NCI-H1930 (cell line): ENCODE results near the gene UBE4A.

Experiments used
- DNase-seq, 2 experiments: peaks; one replicate each; lab custom pipeline; 2025; lab: John Stamatoyannopoulos, UW

Gene UBE4A, protein sequence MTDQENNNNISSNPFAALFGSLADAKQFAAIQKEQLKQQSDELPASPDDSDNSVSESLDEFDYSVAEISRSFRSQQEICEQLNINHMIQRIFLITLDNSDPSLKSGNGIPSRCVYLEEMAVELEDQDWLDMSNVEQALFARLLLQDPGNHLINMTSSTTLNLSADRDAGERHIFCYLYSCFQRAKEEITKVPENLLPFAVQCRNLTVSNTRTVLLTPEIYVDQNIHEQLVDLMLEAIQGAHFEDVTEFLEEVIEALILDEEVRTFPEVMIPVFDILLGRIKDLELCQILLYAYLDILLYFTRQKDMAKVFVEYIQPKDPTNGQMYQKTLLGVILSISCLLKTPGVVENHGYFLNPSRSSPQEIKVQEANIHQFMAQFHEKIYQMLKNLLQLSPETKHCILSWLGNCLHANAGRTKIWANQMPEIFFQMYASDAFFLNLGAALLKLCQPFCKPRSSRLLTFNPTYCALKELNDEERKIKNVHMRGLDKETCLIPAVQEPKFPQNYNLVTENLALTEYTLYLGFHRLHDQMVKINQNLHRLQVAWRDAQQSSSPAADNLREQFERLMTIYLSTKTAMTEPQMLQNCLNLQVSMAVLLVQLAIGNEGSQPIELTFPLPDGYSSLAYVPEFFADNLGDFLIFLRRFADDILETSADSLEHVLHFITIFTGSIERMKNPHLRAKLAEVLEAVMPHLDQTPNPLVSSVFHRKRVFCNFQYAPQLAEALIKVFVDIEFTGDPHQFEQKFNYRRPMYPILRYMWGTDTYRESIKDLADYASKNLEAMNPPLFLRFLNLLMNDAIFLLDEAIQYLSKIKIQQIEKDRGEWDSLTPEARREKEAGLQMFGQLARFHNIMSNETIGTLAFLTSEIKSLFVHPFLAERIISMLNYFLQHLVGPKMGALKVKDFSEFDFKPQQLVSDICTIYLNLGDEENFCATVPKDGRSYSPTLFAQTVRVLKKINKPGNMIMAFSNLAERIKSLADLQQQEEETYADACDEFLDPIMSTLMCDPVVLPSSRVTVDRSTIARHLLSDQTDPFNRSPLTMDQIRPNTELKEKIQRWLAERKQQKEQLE

DNA sequence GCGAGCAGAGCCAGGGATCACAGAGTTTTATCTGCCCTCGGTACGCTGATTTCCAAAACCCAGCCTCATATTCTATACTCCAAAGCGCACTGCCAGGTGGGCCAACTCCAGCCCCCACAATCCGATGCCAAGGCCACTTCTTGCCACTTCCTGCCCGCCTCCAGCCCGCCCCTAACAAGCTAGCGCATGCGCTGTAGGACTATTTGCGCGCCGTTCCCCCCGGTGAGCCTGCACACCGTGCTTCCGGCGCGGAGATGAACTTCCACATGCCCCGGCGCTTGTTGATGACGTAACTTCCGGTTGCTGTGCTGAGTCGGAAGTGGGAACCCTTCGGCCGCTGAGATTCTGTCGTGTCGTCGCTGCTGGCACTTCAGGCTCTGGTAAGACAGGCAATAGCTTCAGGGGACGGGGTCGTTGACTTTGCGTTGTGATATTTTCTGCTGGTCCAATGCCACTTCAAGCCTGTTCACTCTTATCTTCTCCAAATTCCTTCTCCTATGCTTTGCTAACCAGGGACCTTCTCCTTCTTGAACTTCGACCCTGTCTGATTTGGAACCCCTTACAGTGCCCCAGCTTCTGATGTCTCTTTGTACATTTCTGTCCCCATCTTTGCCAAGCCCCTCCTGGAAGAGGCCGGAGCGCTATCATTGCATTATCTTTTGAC lies at the start of gene UBE4A:
Gene UBE4A (plus strand): TSS at position 306 of the 664 bp plus-strand sequence. CDS start 5,481 bp downstream, outside the sequence.
- DNase-seq, result peak; percentile 90 to 95

DNA sequence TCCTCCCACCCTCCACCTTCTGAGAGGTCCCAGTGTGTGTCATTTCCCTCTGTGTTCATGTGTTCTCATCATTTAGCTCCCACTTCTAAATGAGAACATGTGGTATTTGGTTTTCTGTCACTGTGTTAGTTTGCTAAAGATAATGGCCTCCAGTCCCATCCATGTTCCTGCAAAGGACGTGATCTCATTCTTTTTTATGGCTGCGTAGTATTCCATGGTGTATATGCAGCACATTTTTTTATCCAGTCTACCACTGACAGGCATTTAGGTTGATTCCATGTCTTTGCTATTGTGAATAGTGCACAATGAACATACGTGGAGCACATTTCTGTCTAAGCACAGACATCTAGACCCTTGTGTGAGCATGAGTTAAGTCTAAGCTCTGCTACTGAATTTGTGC lies 49.1 kb upstream of the UBE4A start:
- no peak for DNase-seq

DNA sequence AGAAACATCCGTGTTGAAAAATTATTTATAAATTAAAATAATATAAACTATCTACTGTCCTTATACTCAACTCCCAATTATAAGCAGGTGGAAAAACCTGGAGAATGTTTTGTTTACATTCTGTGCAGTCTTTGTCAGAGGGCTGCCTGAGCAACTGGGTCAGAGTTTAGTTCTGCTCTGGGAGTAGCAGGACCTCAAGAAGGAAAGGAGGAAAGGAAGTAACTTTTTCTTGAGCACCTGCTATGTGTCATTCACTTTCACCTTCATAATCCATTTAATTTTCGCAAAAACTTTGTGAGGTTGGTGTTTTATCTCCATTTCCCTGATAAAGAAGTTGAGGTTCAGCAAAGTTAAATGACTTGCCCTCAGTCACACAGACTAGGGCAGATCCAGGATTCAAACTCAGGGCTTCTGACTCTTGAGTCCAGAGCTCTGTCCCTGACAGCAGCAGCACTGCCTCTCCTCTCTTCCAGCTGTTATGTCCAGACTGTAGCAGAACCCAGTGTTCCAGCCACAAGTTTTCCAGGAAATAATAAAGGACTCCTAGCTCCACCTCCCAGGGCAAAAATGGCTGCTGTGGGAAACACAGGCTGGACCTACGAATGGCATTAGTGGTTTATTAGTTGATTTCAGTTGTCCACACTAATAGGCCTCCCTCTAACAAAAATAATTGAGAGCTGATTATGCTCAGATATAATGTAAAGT lies 48.5 kb upstream of the UBE4A start:
- DNase-seq, result no peak

DNA sequence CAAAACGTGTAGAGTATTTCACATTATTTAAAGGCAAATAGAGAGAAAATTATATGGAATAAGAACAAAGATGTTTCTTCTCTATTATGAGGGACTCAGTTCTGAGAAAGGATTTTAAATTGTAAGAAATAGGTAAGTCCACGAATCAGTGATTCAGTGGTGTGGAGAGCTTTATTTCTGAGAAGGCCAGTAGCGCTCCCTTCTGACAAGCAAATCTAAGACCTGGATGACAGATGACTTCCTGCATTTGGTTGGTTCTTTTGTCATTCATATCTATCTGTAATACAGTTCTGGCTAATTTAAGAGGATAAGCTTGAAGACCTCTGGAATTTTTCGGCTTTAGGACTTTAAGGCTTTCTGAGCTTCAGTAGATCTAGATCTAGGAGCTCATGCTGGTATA lies 47.9 kb upstream of the UBE4A start:
- DNase-seq, result no peak

DNA sequence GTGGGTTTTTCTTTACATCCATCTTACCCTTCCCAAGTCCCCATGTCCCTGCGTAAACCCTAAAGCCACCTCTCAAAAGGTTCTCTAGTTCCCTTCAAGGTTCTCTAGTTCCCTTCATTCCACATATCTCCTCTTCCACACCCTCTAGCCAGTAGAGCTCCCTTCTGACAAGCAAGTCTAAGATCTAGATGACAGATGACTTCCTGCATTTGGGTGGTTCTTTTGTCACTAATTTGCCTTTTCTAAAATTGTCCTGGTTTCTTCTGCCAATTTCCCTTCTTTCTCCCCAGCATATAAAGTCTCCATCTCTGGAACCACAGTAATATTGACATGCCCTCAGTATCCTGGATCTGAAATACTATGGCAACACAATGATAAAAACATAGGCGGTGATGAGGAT lies 47.1 kb upstream of the UBE4A start:
- DNase-seq, result no peak

DNA sequence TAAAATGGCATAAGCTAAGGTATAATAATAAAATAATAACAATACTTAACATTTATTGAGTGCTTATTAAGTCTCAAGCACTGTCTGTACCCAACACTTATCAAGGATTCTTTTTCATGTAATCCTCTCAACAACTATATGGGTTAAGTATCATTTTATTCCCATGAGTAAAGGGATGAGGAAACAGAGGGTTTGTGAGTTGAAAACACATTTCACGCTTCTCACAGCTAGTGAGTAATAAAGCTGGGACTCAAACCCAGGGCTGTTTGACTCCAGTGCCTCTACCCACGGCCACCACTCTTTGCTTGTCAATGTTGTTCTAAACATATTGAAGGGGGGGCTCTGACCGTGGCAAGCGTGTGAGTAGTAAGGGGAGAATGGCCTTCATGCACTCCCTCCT lies 46.2 kb upstream of the UBE4A start:
- DNase-seq, result no peak

DNA sequence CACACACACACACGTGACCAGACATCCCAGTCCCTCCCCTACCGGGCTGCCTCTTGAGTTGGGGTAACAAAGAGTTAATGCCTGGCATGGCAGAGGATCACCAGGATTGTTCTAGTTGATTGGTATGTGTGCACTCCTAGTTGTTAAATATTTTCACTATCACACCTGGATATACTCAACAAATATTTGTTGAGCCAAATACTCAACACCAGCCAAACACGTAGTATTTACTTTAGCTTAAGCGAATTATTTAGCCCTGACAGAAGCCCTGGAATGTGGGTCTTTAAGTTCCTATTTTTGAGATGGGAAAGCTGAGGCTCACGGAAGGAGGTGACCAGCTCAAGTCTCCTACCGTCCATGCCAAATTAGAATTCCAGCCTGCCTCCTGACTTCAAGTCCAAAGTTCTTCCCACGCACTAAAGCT lies 44.4 kb upstream of the UBE4A start:
- DNase-seq, result no peak

DNA sequence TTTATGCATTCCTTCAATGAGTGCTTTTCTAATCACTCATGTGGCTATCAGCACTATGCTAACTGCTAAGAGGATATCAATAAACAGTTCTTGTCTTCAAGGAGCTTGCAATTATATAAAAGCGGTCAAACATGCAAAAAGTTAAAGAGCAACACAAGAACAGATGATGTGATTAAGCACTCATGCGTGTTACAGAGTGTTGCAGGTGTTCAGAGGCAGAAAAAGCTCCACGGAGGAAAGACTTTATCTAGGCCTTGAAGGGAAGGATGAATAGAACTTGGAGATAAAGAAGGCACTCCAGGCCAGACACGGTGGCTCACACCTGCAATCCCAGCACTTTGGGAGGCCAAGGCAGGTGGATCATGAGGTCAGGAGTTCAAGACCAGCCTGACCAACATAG lies 41.3 kb upstream of the UBE4A start:
- DNase-seq, result no peak

DNA sequence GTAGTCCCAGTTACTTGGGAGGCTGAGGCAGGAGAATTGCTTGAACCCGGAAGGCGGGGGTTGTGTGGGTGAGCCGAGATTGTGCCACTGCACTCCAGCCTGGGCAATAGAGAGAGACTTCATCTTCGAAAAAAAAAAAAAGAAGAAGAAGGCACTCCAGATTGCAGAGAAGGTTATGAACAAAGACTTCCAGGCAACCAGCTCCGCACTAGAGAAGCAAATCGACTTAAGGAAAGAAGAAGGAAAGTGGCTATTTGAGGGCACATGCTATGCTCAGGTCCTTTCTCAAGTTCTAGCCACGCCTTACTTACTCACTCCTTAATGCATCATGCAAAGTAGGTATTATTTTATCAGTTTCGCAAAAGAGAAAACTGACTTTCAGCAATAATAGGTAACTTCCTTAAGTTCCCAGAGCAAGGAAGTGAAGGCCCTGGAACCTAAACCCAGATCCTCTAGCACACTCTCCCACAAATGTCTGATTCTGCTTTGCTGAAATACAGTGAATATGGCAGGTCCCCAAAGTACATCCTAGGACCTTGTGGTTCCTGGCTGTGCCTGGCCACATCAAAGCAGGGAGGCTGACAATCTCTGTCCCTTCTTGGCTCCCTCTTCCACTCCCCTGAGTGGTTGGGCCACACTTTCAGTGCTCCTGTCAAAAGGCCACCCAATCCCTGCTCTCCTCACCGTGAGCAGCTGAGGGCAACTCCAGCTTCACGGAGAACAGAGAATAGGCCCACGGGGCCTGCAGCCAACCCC lies 40.6 kb upstream of the UBE4A start:
- DNase-seq, result no peak

DNA sequence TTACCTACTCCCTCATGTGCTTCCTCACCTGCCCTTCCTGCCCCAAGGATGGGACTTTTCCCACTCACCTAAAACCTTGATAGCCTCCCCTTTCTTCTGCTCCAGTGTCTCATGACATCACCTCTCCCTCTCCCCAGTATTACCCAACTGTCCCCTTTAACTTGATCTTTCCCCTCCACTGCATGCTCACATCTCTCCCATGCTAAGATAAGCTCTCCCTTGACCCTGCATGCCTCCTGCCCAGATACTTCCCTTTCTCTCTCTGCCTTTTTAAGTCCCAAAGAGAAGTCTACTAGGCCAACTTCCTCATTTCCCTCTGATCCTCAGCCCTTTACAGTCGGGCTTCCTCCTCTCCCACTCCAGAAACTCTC lies 40.1 kb upstream of the UBE4A start:
- no peak for DNase-seq

DNA sequence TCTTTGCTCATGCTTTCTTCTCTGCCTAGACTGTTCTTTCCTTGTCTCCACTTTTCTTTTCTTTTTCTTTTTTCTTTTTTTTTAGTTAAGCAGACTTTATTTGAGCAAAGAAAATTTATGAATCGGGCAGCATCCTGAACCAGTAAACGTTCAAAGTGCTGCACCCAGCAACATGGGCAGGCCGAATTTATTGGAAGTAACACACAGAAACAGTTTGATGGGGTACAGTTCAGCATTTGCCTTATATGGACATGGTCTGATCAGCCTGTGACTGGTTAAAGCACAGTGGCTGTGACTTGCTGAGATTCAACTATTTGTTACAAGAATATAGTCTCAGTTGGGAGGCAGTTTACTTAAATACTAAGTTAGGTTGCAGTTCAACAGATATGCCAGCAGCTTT lies 38.9 kb upstream of the UBE4A start:
- DNase-seq, result no peak

DNA sequence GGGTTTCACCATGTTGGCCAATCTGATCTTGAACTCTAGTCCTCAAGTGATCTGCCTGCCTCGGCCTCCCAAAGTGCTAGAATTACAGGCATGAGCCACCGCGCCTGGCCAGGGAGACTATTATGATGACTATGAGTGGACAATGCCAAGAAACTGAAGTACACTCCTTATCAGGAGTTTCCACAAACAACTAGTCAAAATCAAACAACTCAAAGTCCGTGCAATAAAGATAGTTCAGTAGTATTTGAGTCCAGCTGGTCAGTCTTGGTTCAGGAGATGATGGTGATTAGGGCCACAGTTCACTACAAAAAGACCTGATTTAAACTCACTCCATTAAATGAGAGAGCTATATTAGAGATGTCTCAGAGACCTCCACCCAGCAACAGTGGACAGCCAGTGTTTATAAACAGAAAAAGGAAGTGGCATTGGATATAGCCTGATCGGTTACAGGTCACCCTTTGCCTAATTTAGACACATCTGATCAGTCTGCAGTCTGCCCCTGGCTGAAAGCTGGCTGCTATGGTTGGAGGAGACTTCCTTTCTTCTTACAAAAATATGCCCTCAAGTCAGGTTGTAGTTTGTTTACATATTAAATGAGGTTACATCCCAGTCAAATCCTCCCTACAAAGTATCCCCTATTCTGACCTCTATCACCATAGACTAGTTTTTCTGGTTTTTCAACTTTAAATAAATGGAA lies 37.9 kb upstream of the UBE4A start:
- no peak for DNase-seq

DNA sequence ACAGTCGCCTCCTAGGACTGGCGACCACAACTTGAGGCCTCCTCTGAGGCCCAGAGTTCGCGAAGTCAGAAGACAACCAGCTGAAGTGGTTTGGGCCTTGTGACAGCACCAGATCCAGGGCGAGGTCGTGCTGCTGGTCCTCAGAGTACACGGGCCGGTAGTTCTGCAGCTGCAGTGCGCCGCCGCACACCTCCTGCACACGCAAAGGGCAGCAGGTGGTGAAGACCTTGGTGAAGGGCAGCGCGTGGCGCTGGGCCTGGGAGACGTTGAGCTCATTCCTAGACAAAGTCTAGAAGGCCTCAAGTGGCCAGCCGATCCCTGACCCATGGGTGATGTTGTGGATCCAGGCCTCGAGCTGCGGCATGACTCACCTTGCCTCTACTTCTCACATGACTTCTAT lies 36.7 kb upstream of the UBE4A start:
- DNase-seq, result no peak

DNA sequence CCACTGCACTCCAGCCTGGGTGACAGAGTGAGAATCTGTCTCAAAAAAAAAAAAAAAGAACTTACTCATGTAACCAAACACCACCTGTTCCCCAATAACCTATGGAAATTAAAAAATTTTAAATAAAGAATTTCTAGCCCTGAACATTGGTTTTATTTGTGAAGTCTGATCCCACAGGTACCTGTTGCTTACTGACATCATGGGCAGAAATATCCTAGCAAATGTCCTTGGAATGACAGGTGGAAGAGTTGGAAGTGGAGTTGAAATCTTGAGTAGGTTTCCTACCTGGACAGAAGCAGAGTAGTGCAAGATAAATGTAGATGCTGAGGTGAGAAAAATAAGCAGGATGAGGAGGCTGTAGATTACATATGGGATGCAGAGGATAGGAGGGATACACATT lies 34.1 kb upstream of the UBE4A start:
- DNase-seq, result no peak

DNA sequence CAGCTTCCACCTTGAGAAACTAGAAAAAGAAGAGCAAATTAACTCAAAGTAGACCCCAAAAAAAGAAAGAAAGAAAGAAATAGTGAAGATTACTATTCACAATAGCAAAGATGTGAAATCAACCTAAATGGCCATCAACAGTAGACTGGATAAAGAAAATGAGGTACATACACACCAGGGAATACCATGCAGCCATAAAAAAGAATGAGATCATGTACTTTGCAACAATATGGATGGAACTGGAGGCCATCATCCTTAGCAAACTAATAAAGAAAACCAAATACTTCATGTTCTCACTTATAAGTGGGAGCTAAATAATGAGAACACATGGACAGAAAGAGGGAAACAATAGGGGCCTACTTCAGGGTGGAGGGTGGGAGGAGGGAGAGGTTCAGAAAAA lies 30.7 kb upstream of the UBE4A start:
- DNase-seq, result no peak

DNA sequence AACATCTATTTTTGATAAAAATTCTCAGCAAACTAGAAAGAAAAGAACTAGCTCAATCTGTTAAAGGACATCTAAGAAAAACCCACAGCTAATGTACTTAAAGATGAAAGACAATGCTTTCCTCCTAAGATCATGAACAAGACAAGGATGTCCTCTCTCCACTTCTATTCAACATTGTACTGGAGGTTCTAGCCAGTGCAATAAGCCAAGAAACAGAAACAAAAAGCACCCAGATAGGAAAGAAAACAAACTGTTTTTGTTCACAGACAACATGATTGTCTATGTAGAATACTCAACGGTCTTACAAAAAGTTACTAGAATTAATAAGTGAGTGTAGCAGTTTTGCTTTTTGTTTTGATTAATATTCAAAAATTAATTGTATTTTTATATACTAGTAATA lies 24.7 kb upstream of the UBE4A start:
- DNase-seq, result no peak

DNA sequence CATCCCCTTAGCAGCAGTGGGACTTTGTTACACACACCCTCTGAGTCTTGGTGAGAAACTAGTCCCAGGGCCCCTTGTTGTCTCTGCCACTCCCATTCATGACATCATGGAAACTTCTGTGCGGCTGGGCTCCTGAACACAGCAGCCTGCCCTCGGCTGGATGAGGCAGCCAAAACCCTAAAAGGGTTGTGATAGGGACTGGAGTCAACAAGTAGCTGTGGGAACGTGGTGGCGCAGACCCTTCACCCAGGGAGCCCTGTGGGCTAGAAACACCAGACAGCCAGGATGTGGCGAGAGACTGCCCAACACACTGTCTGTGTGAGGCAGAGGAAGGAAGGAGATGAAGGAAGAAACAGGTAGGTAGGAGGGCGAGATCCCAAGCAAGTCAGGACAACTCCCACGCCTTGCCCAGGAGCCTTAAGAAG lies 20.8 kb upstream of the UBE4A start:
- no peak for DNase-seq

DNA sequence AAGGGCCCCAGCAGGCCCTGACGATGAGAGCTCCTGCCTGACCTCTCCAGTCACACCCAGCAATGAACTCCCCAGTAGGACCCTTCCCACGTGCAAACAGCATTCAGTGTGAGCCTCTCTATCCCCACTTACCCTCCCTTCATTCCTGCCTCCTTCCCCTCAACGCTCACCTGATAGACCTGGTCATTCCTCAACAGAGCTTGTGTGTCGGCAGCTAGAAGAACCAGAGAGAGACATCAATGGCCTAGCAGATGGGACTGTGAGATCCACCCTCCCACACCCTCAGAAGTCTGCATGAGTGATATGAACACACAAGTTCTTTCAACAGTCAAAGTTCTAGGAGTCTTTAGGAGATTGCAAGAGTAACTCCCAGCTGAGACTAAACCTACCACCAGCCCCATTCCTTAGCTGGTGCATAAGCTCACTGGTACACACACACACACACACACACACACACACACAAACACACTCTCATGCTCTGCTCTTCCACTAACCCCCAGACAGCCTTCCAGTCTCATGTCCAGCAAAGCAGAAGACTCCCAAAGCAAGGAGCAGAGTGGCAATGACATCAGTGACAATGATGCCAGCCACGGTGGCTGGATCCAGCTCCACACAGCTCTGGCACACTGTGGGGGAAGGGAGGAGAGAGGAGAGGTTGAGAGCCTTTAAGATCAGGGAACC lies 20.0 kb upstream of the UBE4A start:
- DNase-seq, result no peak

DNA sequence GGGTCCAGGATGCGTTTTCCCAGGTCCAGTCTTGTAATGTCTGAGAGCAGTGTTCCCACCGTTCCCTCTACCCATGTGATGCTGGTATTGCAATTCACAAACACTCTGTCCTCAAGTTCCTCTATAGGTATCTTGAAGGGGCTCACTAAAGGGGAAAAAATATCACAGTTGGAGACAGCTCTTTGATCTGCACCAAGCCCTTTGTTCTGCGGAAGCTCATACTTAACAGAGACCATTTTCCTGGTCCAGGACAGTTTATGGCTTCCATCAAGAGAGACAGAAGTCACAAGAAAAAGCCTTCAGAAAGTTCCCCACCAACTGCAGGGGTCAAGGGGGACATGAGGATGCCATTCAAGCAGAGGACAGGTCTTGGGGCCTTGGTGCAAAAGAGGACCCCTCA lies 19.0 kb upstream of the UBE4A start:
- DNase-seq, result no peak

DNA sequence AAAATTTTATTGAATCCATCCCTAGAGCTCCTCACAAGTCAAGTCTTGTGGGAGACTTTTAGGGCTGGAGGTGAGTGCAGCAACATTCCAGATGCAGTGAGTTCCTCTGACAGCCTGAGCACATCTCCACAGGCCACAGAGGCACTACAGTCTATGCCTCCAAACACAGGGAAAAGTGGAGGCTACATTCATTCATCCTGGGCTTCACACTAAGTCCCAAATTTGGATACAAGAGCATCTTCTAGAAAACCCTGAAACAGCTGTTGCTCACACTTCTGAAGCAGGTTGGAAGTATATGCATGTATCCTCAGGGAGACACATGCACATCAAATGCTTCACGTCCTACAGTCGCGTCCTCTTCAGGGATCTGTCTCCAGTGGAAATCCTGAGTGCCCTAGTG lies 18.1 kb upstream of the UBE4A start:
- no peak for DNase-seq
